ENCODE results near the gene TEX54. TPM values are rescaled to one million over a fixed set of nuclear protein-coding genes. Genes with fewer than 3 reads are reported as not detected.
A peak's percentile ranks its signal among the peaks of the same experiment; 100 is the strongest.
"Not testable (repeated sequence)": the region's sequence is repeated elsewhere in the genome, so short reads cannot be mapped to it uniquely, and the experiment has no call there.

Gene TEX54
- total and polyA plus RNA-seq, 2 donors (not counting 1 experiment from before 2014, with no cell fraction given): not detected

- Histone ChIP-seq H3K27me3 (ENCODE audit: control insufficient read depth, insufficient read depth, low read length) (no peaks in the 10 kb centered on the region), H2AFZ (ENCODE audit: low read length) (no peak overlapping the region), H3K4me3 (replicated peaks in 1 of 4; ENCODE audit: control extremely low read depth in 1 of 4, insufficient read depth in 1 of 4, low read depth in 3 of 4, low read length in 4 of 4) (no peak overlapping the region), H3K4me1 (ENCODE audit: control insufficient read depth, extremely low read depth, insufficient read depth, low read length) (peaks cover 6% of the 10 kb centered on the region), H4K20me1 (ENCODE audit: control insufficient read depth, extremely low read depth, insufficient read depth, low read length) (no peaks in the 10 kb centered on the region), H3K9ac (ENCODE audit: insufficient read depth, low read length) (no peak overlapping the region), H3K9me3 (ENCODE audit: control insufficient read depth, insufficient read depth, low read depth, low read length) (no peaks in the 10 kb centered on the region), H3K27ac (ENCODE audit: insufficient read depth, low read length) (no peak overlapping the region), H3K36me3 (ENCODE audit: control insufficient read depth, insufficient read depth, low read length) (peaks cover 19% of the 10 kb centered on the region), H3K4me2 (ENCODE audit: extremely low read depth, insufficient read depth, low read length) (no peak overlapping the region), H3K79me2 (ENCODE audit: control insufficient read depth, insufficient read depth, low read length) (peaks cover 35% of the 10 kb centered on the region)
- DNase-seq (ENCODE audit: low read depth in 2 of 2): no peak
- TF ChIP-seq CTCF (conservative IDR thresholded peaks at IDR 0.05 in 1 of 2, IDR thresholded peaks at IDR 0.05 in 1 of 2; ENCODE audit: low read depth in 1 of 2, low read length in 2 of 2) (no peak), EZH2 (IDR thresholded peaks at IDR 0.05; ENCODE audit: low read length, missing control alignments) (no peak)
Observed at GRCh38 chr11:62835336-62835735, 2.7 kb upstream of the TEX54 start.

GRCh38 chr11:62831520-62832335 is 913 bp downstream of the TEX54 start, which contains the start of gene STX5:
STX5 (minus strand) TSS chr11:62832051; CDS start chr11:62831243, 808 bp downstream.
- H3K4me3 ChIP-seq (replicated peaks in 1 of 4; ENCODE audit: control extremely low read depth in 1 of 4, insufficient read depth in 1 of 4, low read depth in 3 of 4, low read length in 4 of 4): peak within 1 kb of the TSS; percentile 79 to 98 (median 92)
- TF ChIP-seq CTCF (conservative IDR thresholded peaks at IDR 0.05 in 1 of 2, IDR thresholded peaks at IDR 0.05 in 1 of 2; ENCODE audit: low read depth in 1 of 2, low read length in 2 of 2) (no peak), EZH2 (IDR thresholded peaks at IDR 0.05; ENCODE audit: low read length, missing control alignments) (no peak)
- peak within 1 kb of the TSS; percentile 99 for H3K27ac ChIP-seq (ENCODE audit: insufficient read depth, low read length)
- peak; percentile 98 to 99 for DNase-seq (ENCODE audit: low read depth in 2 of 2)
- peaks cover 46% of the 10 kb centered on the region for H3K79me2 ChIP-seq (ENCODE audit: control insufficient read depth, insufficient read depth, low read length)
- H3K4me2 ChIP-seq (ENCODE audit: extremely low read depth, insufficient read depth, low read length): peak within 1 kb of the TSS; percentile 90
- no peaks in the 10 kb centered on the region for H4K20me1 ChIP-seq (ENCODE audit: control insufficient read depth, extremely low read depth, insufficient read depth, low read length)
- H3K36me3 ChIP-seq (ENCODE audit: control insufficient read depth, insufficient read depth, low read length): peaks cover 21% of the 10 kb centered on the region
- H3K9me3 ChIP-seq (ENCODE audit: control insufficient read depth, insufficient read depth, low read depth, low read length): no peaks in the 10 kb centered on the region
- H2AFZ ChIP-seq (ENCODE audit: low read length): peak within 1 kb of the TSS; percentile 61
- peaks cover 6% of the 10 kb centered on the region for H3K4me1 ChIP-seq (ENCODE audit: control insufficient read depth, extremely low read depth, insufficient read depth, low read length)
- H3K27me3 ChIP-seq (ENCODE audit: control insufficient read depth, insufficient read depth, low read length): no peaks in the 10 kb centered on the region
- H3K9ac ChIP-seq (ENCODE audit: insufficient read depth, low read length): peak within 1 kb of the TSS; percentile 99

GRCh38 chr11:62830904-62831519 is 1.6 kb downstream of the TEX54 start:
- peak overlapping the region; percentile 79 for H3K4me2 ChIP-seq (ENCODE audit: extremely low read depth, insufficient read depth, low read length)
- DNase-seq (ENCODE audit: low read depth in 2 of 2): no peak
- H3K27me3 ChIP-seq (ENCODE audit: control insufficient read depth, insufficient read depth, low read length): no peaks in the 10 kb centered on the region
- H3K9ac ChIP-seq (ENCODE audit: insufficient read depth, low read length): peak overlapping the region; percentile 99
- H3K27ac ChIP-seq (ENCODE audit: insufficient read depth, low read length): peak overlapping the region; percentile 99
- H4K20me1 ChIP-seq (ENCODE audit: control insufficient read depth, extremely low read depth, insufficient read depth, low read length): no peaks in the 10 kb centered on the region
- no peak for TF ChIP-seq CTCF (conservative IDR thresholded peaks at IDR 0.05 in 1 of 2, IDR thresholded peaks at IDR 0.05 in 1 of 2; ENCODE audit: low read depth in 1 of 2, low read length in 2 of 2)
- H3K4me3 ChIP-seq (replicated peaks in 1 of 4; ENCODE audit: control extremely low read depth in 1 of 4, insufficient read depth in 1 of 4, low read depth in 3 of 4, low read length in 4 of 4): peak overlapping the region; percentile 79 to 98 (median 92)
- peaks cover 18% of the 10 kb centered on the region for H3K36me3 ChIP-seq (ENCODE audit: control insufficient read depth, insufficient read depth, low read length)
- H3K9me3 ChIP-seq (ENCODE audit: control insufficient read depth, insufficient read depth, low read depth, low read length): no peaks in the 10 kb centered on the region
- H2AFZ ChIP-seq (ENCODE audit: low read length): no peak overlapping the region
- peaks cover 43% of the 10 kb centered on the region for H3K79me2 ChIP-seq (ENCODE audit: control insufficient read depth, insufficient read depth, low read length)
- H3K4me1 ChIP-seq (ENCODE audit: control insufficient read depth, extremely low read depth, insufficient read depth, low read length): peaks cover 6% of the 10 kb centered on the region

- not testable (repeated sequence) for H3K27ac ChIP-seq (ENCODE audit: insufficient read depth, low read length); H3K4me2 ChIP-seq (ENCODE audit: extremely low read depth, insufficient read depth, low read length); H2AFZ ChIP-seq (ENCODE audit: low read length); H3K9me3 ChIP-seq (ENCODE audit: control insufficient read depth, insufficient read depth, low read depth, low read length); H3K9ac ChIP-seq (ENCODE audit: insufficient read depth, low read length); DNase-seq (ENCODE audit: low read depth in 2 of 2); H3K27me3 ChIP-seq (ENCODE audit: control insufficient read depth, insufficient read depth, low read length); H3K4me1 ChIP-seq (ENCODE audit: control insufficient read depth, extremely low read depth, insufficient read depth, low read length); H3K4me3 ChIP-seq (replicated peaks in 1 of 4; ENCODE audit: control extremely low read depth in 1 of 4, insufficient read depth in 1 of 4, low read depth in 3 of 4, low read length in 4 of 4); H4K20me1 ChIP-seq (ENCODE audit: control insufficient read depth, extremely low read depth, insufficient read depth, low read length)
- Histone ChIP-seq H3K36me3 (ENCODE audit: control insufficient read depth, insufficient read depth, low read length) (peaks cover 18% of the 10 kb centered on the region), H3K79me2 (ENCODE audit: control insufficient read depth, insufficient read depth, low read length) (peaks cover 39% of the 10 kb centered on the region)
Observed at GRCh38 chr11:62828130-62828529, 4.5 kb downstream of the TEX54 start.

All from fibroblast of lung (primary cell).